ENCODE results near the gene NUBP1. TPM values are rescaled to one million over a fixed set of nuclear protein-coding genes. Genes with fewer than 3 reads are reported as not detected.
"Not testable (repeated sequence)": the region's sequence is repeated elsewhere in the genome, so short reads cannot be mapped to it uniquely, and the experiment has no call there.

The NUBP1 gene
- total and polyA plus RNA-seq, 5 donors, result 45.9 to 55.9 (median 47.5) TPM

GRCh38 chr16:10737068-10737625, 6.5 kb upstream of the NUBP1 start:
- ATAC-seq (peak; percentile 50 to 62), DNase-seq (peak in 2 of 3 donors; percentile 31 to 73)
- H3K9me3 ChIP-seq (ENCODE audit: control insufficient read depth, low read length), result no peaks in the 10 kb centered on the region
- H3K27me3 ChIP-seq (ENCODE audit: control insufficient read depth, insufficient read depth), result no peaks in the 10 kb centered on the region
- H3K27ac ChIP-seq (ENCODE audit: low read length), result peak overlapping the region; percentile 83
- H3K4me3 ChIP-seq (ENCODE audit: low read length), result no peak overlapping the region
- WGBS, result 31% methylated on average over 12 of the region's 12 CpGs
- peaks cover 2% of the 10 kb centered on the region for H3K4me1 ChIP-seq (ENCODE audit: control insufficient read depth, insufficient read depth, low read length)
- intact Hi-C loops (cut with DNase I), result loop anchor here in 3 of 4 donors (2.0 to 10.0 kb wide), 4 partner anchors 72 to 482 kb away; no protein-coding TSS in a partner anchor

- DNase-seq (peak; percentile 91 to 96 (median 94)), ATAC-seq (peak; percentile 87 to 92)
- H3K4me3 ChIP-seq (ENCODE audit: low read length), result no peak overlapping the region
- H3K27ac ChIP-seq (ENCODE audit: low read length), result peak overlapping the region; percentile 55
- intact Hi-C loops (cut with DNase I), result loop anchor here in 3 of 4 donors (5.0 to 10.0 kb wide), 3 partner anchors 74 to 484 kb away; no protein-coding TSS in a partner anchor
- no peaks in the 10 kb centered on the region for H3K27me3 ChIP-seq (ENCODE audit: control insufficient read depth, insufficient read depth)
- H3K4me1 ChIP-seq (ENCODE audit: control insufficient read depth, insufficient read depth, low read length), result peaks cover 2% of the 10 kb centered on the region
- no peaks in the 10 kb centered on the region for H3K9me3 ChIP-seq (ENCODE audit: control insufficient read depth, low read length)
- WGBS, result 44% methylated on average over 12 of the region's 12 CpGs
Observed at GRCh38 chr16:10738231-10739077, 5.2 kb upstream of the NUBP1 start.

GRCh38 chr16:10740000-10740844, 3.4 kb upstream of the NUBP1 start:
- Histone ChIP-seq H3K27me3 (ENCODE audit: control insufficient read depth, insufficient read depth) (no peaks in the 10 kb centered on the region), H3K4me3 (ENCODE audit: low read length) (no peak overlapping the region), H3K9me3 (ENCODE audit: control insufficient read depth, low read length) (no peaks in the 10 kb centered on the region), H3K4me1 (ENCODE audit: control insufficient read depth, insufficient read depth, low read length) (peaks cover 4% of the 10 kb centered on the region), H3K27ac (ENCODE audit: low read length) (no peak overlapping the region)
- intact Hi-C loops (cut with DNase I), result loop anchor here in 3 of 4 donors (5.0 to 10.0 kb wide), 3 partner anchors 75 to 485 kb away; no protein-coding TSS in a partner anchor
- DNase-seq, result no peak
- WGBS, result 85% methylated on average over 10 of the region's 10 CpGs
- ATAC-seq, result no peak

- Histone ChIP-seq H3K4me1 (ENCODE audit: control insufficient read depth, insufficient read depth, low read length) (peaks cover 6% of the 10 kb centered on the region), H3K27me3 (ENCODE audit: control insufficient read depth, insufficient read depth) (no peaks in the 10 kb centered on the region), H3K9me3 (ENCODE audit: control insufficient read depth, low read length) (no peaks in the 10 kb centered on the region), H3K4me3 (ENCODE audit: low read length) (no peak overlapping the region), H3K27ac (ENCODE audit: low read length) (no peak overlapping the region)
- DNase-seq, result no peak
- no peak for ATAC-seq
- 85% methylated on average over 2 of the region's 2 CpGs for WGBS
- intact Hi-C loops (cut with DNase I), result no loop called here
Observed at GRCh38 chr16:10740845-10741208, 2.8 kb upstream of the NUBP1 start.

GRCh38 chr16:10741249-10741648, 2.4 kb upstream of the NUBP1 start:
- H3K27ac ChIP-seq (ENCODE audit: low read length); H3K4me1 ChIP-seq (ENCODE audit: control insufficient read depth, insufficient read depth, low read length); DNase-seq; H3K9me3 ChIP-seq (ENCODE audit: control insufficient read depth, low read length); H3K27me3 ChIP-seq (ENCODE audit: control insufficient read depth, insufficient read depth); H3K4me3 ChIP-seq (ENCODE audit: low read length); intact Hi-C loops (cut with DNase I); ATAC-seq: not testable (repeated sequence)
- WGBS, result 91% methylated on average over 10 of the region's 10 CpGs

GRCh38 chr16:10741844-10742243, 1.8 kb upstream of the NUBP1 start:
- 44% methylated on average over 4 of the region's 4 CpGs for WGBS
- Histone ChIP-seq H3K9me3 (ENCODE audit: control insufficient read depth, low read length) (no peaks in the 10 kb centered on the region), H3K4me1 (ENCODE audit: control insufficient read depth, insufficient read depth, low read length) (peaks cover 7% of the 10 kb centered on the region), H3K27ac (ENCODE audit: low read length) (no peak overlapping the region), H3K4me3 (ENCODE audit: low read length) (no peak overlapping the region), H3K27me3 (ENCODE audit: control insufficient read depth, insufficient read depth) (no peaks in the 10 kb centered on the region)
- intact Hi-C loops (cut with DNase I), result no loop called here
- DNase-seq, result peak; percentile 62 to 82 (median 79)
- no peak for ATAC-seq

GRCh38 chr16:10743227-10743609, 424 bp upstream of the NUBP1 start:
- Histone ChIP-seq H3K4me1 (ENCODE audit: control insufficient read depth, insufficient read depth, low read length) (peaks cover 6% of the 10 kb centered on the region), H3K4me3 (ENCODE audit: low read length) (no peak overlapping the region), H3K27ac (ENCODE audit: low read length) (no peak overlapping the region), H3K27me3 (ENCODE audit: control insufficient read depth, insufficient read depth) (no peaks in the 10 kb centered on the region), H3K9me3 (ENCODE audit: control insufficient read depth, low read length) (no peaks in the 10 kb centered on the region)
- whole genome bisulfite sequencing, result 28% methylated on average over 5 of the region's 5 CpGs
- no peak for DNase-seq
- intact Hi-C loops (cut with DNase I), result no loop called here
- ATAC-seq, result no peak

GRCh38 chr16:10744370-10745030, 858 bp downstream of the NUBP1 start:
- DNase-seq (no peak), ATAC-seq (peak; percentile 6 to 30)
- 39% methylated on average over 17 of the region's 17 CpGs for WGBS
- H3K4me3 ChIP-seq (ENCODE audit: low read length), result peak overlapping the region; percentile 57
- intact Hi-C loops (cut with DNase I), result loop anchor here in 1 of 4 donors (5.0 kb wide), 1 partner anchor 178 kb away; no protein-coding TSS in a partner anchor
- peak overlapping the region; percentile 94 for H3K27ac ChIP-seq (ENCODE audit: low read length)
- H3K9me3 ChIP-seq (ENCODE audit: control insufficient read depth, low read length), result no peaks in the 10 kb centered on the region
- peaks cover 6% of the 10 kb centered on the region for H3K4me1 ChIP-seq (ENCODE audit: control insufficient read depth, insufficient read depth, low read length)
- no peaks in the 10 kb centered on the region for H3K27me3 ChIP-seq (ENCODE audit: control insufficient read depth, insufficient read depth)

GRCh38 chr16:10745841-10746240, 2.2 kb downstream of the NUBP1 start:
- no peak for DNase-seq
- intact Hi-C loops (cut with DNase I), result loop anchor here in 1 of 4 donors (5.0 kb wide), 1 partner anchor 176 kb away; no protein-coding TSS in a partner anchor
- H3K27me3 ChIP-seq (ENCODE audit: control insufficient read depth, insufficient read depth), result no peaks in the 10 kb centered on the region
- H3K9me3 ChIP-seq (ENCODE audit: control insufficient read depth, low read length), result no peaks in the 10 kb centered on the region
- H3K4me3 ChIP-seq (ENCODE audit: low read length), result no peak overlapping the region
- WGBS, result 30% methylated on average over 2 of the region's 2 CpGs
- H3K4me1 ChIP-seq (ENCODE audit: control insufficient read depth, insufficient read depth, low read length), result peaks cover 6% of the 10 kb centered on the region
- no peak for ATAC-seq
- H3K27ac ChIP-seq (ENCODE audit: low read length), result no peak overlapping the region

GRCh38 chr16:10750793-10751192, 7.2 kb downstream of the NUBP1 start:
- peak in 1 of 2 donors; percentile 4 for ATAC-seq
- H3K27ac ChIP-seq (ENCODE audit: low read length), result no peak overlapping the region
- H3K4me1 ChIP-seq (ENCODE audit: control insufficient read depth, insufficient read depth, low read length), result peaks cover 1% of the 10 kb centered on the region

More at GRCh38 chr16:10750793-10751192, 7.2 kb downstream of the NUBP1 start:
- no peak overlapping the region for H3K4me3 ChIP-seq (ENCODE audit: low read length)
- no peaks in the 10 kb centered on the region for H3K27me3 ChIP-seq (ENCODE audit: control insufficient read depth, insufficient read depth)
- peak in 1 of 3 donors; percentile 37 for DNase-seq
- intact Hi-C loops (cut with DNase I), result loop anchor here in 2 of 4 donors (5.0 to 10.0 kb wide), 3 partner anchors 74 to 174 kb away; no protein-coding TSS in a partner anchor
- H3K9me3 ChIP-seq (ENCODE audit: control insufficient read depth, low read length), result no peaks in the 10 kb centered on the region
- WGBS, result 72% methylated on average over 11 of the region's 11 CpGs

All from right cardiac atrium (tissue), 5 donors.